Measurements from ENCODE around the gene RIOK3.
A peak's percentile ranks its signal among the peaks of the same experiment; 100 is the strongest.
"Not testable (repeated sequence)": the region's sequence is repeated elsewhere in the genome, so short reads cannot be mapped to it uniquely, and the experiment has no call there.

The RIOK3 gene

GRCh38 chr18:23451491-23451890, 1.6 kb upstream of the RIOK3 start:
- no peak for DNase-seq

GRCh38 chr18:23452347-23452727, 750 bp upstream of the RIOK3 start:
- no peak for DNase-seq

GRCh38 chr18:23453680-23454058, 582 bp downstream of the RIOK3 start:
- DNase-seq, result peak; percentile 18

- no peak for DNase-seq
Observed at GRCh38 chr18:23456835-23457234, 3.7 kb downstream of the RIOK3 start.

- DNase-seq, result no peak
Observed at GRCh38 chr18:23458830-23459529, 5.9 kb downstream of the RIOK3 start.

GRCh38 chr18:23459530-23459921, 6.4 kb downstream of the RIOK3 start:
- no peak for DNase-seq

GRCh38 chr18:23460285-23461273, 7.5 kb downstream of the RIOK3 start:
- DNase-seq, result no peak

GRCh38 chr18:23462876-23463275, 9.8 kb downstream of the RIOK3 start:
- DNase-seq, result no peak

- no peak for DNase-seq
Observed at GRCh38 chr18:23468753-23469459, 15.8 kb downstream of the RIOK3 start.

- DNase-seq, result no peak
Observed at GRCh38 chr18:23470620-23471387, 17.7 kb downstream of the RIOK3 start.

GRCh38 chr18:23471486-23471885, 18.4 kb downstream of the RIOK3 start:
- DNase-seq, result no peak

GRCh38 chr18:23479829-23480505, 26.9 kb downstream of the RIOK3 start:
- no peak for DNase-seq

GRCh38 chr18:23484561-23485182, 31.6 kb downstream of the RIOK3 start:
- DNase-seq, result no peak

- no peak for DNase-seq
Observed at GRCh38 chr18:23485386-23485785, 32.3 kb downstream of the RIOK3 start.

- no peak for DNase-seq
Observed at GRCh38 chr18:23487738-23488570, 34.9 kb downstream of the RIOK3 start.

GRCh38 chr18:23489586-23489985, 36.5 kb downstream of the RIOK3 start:
- DNase-seq, result not testable (repeated sequence)

GRCh38 chr18:23493654-23494053, 40.6 kb downstream of the RIOK3 start:
- DNase-seq, result no peak

- no peak for DNase-seq
Observed at GRCh38 chr18:23494992-23495391, 41.9 kb downstream of the RIOK3 start.

GRCh38 chr18:23495723-23496440, 42.8 kb downstream of the RIOK3 start:
- DNase-seq, result no peak

GRCh38 chr18:23498117-23498516, 45.0 kb downstream of the RIOK3 start:
- no peak for DNase-seq
